Left ventricle myocardium superior (tissue), 1 donor: ENCODE results near the gene MISFA. TPM values are rescaled to one million over a fixed set of nuclear protein-coding genes. Genes with fewer than 3 reads are reported as not detected.
"Not testable (repeated sequence)": the region's sequence is repeated elsewhere in the genome, so short reads cannot be mapped to it uniquely, and the experiment has no call there.

Source experiments
- ATAC-seq: fragments of 200-7000 bp; cut with Tn5 transposase; one replicate; pipeline ENCODE4 v1.9.1; 2020; ENCODE audit warnings: mild to moderate bottlenecking, moderate library complexity
- DNase-seq: peaks from one replicate; pipeline ENCODE4 v3.0.0-alpha.2; 2020
- intact Hi-C: fragments of 100-400 bp; cut with micrococcal nuclease; formaldehyde crosslinking; loops from one replicate; pipeline ENCODE4 v1.11.0; 2022
- total RNA-seq: library from RNA; stranded (reverse); fragmentation: NEBNext Ultra II Directional; extraction: Animal tissue kit (Norgen Biotek cat#: 25700); gene quantifications from one replicate; pipeline ENCODE4 v1.2.1, GENCODE V29; 2021
- donor health status: DM: no; HTN: yes; CAD: no; lungs with severe emphysema.

The MISFA gene
- total RNA-seq, 1 donor from 2014 or later = 10.3 TPM

DNA sequence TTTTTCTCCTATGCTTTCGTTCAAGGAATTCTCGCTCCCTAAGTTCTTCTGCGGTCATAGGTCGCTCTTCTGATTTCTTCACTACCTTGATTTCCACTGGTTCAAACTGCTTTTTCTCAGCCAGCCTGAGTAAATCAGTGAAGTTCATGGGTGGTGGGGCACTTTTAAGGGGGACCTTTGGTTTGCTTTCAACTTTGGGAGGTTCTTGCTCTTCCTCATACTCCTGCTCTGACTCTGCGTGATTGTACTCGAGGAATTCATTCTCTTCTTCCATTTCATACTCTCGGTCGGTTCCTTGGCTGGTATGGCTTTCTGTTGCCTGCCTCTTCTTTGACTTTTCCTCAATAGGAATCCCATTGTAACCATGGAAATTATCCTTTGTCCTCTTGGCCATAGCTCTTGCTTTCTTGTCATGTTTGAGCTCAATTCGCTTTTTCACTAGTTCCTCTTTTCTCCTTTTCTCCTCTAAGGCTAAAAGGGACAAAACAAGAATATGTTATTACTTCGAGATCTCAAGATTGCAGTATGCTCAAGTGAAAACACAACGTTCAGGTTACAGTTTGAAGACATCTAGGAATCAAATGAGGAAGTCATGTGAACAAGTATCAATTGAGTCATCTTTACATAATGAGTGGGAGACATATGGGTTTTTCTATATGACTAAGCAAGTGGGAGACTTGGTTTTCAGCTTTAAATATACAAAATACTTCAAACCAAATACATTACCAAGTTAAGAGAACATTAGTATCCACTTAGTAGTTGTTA, 16.2 kb downstream of the MISFA start:
- intact Hi-C loops = no loop called here
- no peak for ATAC-seq
- DNase-seq = no peak

DNA sequence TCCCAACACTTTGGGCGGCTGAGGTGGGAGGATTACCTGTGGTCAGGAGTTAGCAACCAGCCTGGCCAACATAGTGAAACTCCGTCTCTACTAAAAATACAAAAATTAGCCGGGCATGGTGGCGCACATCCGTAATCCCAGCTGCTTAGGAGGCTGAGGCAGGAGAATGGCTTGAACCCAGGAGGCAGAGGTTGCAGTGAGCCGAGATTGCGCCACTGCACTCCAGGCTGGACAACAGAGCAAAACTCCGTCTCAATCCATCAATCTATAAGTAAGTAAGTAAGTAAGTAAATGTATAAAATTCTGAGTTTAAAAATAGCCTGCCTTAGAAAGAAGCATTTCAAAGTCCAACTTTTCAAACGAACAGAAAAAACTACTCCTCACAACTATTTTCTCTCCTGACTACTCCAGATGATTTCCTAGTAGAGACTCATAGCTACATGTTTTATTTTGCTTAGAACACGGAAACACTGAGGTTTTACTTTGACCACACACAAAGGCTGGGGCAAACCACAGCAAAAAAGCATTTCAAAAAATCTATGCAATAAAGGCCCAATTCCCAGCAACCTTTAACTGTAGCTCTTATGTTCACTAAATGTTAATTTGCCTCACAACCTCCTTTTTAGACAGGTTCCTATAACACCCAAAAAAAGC, 18.2 kb downstream of the MISFA start:
- intact Hi-C loops = no loop called here
- DNase-seq = no peak
- no peak for ATAC-seq

DNA sequence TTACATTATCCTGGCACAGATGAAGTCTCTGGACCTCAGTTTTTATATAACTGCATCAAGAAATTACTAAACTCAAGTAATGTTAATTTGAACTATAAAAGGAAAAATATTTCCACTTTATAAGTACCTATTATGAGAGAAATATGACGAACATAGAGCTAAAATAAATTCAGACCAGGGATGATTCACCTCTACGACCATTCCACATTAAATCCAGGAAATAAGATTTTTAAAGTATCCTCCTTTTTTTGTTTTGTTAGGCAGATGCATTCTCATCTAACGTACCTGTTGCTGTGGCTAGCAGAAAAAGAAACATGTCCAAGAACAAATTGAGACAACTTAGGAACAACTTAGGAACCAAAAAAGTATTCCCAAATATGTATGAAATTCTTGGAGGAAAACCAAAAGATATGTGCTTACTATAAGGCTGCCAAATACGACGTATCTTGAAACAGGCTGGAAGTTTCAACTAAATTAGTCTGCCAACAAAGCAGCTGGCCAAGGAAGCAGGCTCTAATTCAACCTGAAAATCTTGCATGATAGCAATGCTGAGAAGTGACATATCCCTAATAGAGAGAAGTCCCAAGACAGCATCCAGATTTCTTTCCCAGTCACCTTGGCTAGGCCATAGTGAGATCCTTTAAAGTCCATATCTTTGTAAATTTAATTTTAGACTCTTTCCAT, 18.9 kb downstream of the MISFA start:
- no peak for DNase-seq
- ATAC-seq = peak; percentile 65
- intact Hi-C loops = no loop called here

DNA sequence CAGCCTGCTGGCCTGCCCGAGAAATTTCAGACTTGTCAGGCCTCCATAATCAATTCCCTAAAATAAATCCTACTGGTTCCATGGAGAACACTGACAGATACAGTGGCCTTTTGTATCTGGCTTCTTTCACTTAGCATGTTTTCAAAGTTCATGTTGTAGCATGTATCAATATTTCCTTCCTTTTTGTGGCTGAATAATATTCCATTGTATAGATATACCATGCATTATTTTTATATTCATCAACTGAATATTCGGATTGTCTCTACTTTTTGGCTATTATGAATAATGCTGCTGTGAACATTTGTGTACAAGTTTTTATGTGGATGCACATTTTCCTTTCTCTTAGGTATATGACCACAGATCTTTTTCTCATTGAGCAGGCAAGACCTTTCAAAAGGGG, 24.1 kb downstream of the MISFA start:
- intact Hi-C loops = no loop called here
- DNase-seq = no peak
- no peak for ATAC-seq

DNA sequence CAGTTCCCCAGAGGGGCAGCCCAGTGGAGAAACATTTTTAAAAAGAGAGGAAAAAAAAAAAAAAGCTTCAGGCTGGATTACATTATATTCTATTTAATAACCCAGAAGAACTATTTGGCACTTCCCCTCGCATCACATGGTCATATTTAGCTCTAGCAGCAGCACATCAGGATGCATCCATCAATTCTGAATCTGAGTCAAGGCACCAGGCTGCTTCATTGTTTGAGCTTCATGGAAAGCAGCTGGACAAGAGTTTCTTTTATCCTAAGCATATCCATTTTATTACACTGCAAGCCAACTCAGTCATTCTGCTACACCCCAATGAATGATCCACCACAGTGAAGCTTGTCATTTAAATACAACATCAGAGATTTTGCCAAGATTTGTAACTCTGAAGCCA, 24.6 kb downstream of the MISFA start:
- intact Hi-C loops = no loop called here
- no peak for ATAC-seq
- DNase-seq = no peak

DNA sequence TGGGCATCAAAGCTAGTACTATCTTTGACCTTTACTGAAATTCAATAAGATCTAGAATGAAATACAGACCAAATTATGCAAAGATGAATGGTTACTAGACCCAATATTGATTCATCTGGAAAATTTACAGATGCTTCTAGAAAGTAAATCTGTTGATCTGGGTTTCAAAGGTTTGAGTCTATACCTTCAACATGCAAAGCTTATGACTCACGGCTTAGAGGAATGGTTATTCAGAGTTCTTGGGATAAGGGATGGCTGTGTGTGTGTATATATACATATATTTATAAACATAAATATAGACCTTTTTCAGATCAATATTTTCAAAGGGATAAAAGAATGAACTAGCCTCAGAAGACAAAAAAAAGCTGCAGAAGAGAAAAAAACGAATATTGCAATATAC, 33.3 kb downstream of the MISFA start:
- no peak for ATAC-seq
- DNase-seq = no peak
- intact Hi-C loops = no loop called here

DNA sequence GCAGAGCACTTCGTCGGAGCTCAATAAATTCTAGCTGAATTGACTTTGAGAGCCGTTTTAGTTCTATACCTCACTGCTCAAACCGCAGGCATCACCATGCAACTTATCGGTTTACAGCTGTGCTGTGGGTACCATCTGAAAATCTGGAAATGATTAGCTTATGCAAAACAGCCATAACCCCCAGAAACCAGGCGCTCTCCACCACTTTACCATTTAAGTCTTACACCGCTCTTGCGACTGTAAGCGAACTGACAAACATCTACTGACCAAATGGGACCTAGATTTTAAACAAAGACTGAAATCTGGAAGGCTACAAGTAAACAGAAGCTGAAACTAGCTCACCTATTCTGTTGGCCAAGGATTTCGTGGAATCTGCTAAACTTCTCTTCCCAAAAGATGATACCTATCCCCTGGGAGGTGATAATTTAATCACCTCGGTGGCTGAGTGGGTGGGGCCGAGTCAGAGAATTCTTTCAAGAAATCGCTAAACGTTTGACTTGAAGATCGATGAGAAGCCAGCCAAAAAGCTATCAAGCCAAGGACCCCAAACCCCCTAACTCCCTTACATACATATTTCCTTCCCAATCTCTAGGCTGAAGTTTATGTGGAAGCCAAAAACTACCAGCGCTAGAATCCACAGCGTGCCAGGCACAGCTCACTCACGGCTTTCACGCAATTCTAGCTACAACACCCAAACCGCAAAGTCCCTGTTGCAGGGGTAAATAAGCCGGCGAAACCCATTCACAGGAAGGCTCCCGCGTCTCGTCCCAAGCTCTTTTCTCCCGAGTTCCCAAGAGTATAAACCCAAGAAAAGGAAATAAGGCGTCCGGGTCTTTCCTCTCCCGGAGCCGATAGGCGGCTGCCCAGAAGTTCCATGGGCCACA, 33.9 kb downstream of the MISFA start:
- ATAC-seq (no peak), DNase-seq (no peak)
- intact Hi-C loops = no loop called here

DNA sequence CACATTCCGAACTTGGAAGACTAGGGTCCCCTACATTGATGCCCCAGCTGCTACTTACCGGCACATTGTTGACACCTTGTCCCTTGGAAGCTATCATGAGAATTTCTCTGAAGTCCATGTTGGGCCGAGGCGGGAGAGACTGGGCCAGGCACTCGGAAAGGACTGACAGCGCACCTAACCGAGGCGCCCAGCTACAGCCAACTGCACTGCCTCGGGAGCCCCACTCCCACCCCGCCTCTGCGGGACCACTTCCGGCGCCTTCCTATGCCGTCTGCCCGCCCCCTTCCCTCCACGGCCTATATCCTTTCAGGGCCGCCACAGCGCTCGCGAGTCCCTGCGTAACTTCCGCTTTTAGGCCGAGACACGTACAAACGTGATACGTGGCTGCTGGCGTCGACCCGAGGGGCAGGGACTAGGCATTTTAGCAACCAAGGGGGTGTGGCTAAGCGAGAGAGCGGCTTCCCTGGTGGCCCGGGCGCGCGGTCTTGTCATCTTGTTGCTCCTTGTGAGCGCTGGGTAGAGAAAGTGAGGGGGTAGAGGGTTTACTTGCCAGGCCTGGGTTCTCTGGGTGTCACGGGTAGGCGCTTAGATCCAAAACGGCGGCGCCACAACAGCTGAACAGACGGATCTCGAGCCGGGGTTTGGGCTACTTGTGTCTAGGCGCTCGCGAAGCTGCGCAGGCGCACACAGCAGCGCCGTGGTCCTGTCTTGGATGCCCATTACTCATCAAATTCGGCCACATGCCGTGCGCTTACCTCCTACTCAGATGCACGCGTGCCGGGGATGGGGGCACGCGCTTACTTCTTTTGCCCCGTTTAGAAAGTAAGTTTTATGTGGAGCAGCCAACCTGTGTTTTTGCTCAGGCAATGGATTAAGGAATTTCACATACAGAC, 34.8 kb downstream of the MISFA start, which contains the start of gene SPTY2D1:
SPTY2D1 (minus strand) TSS at position 203 of the 893 bp plus-strand sequence; CDS start at position 118, 85 bp downstream.
- DNase-seq (peak; percentile 100), ATAC-seq (peak; percentile 100)
- intact Hi-C loops = no loop called here

DNA sequence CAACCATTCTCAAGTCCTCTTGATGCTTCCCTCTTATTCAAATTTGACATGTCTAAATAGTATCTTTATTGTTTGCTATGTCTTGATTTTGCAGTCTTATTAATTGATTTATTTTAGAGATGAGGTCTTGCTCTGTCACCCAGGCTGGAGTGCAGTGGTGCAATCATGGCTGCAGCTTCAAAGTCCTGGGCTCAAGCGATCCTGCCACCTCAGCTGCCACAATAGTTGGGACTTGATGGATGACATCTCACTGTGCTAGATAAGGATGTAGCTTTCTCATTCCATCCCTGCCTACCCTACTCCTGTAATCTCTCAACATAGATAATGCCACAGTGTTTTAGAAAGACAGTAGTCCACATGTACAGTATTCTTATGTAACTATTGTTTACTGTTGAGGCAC, 42.1 kb downstream of the MISFA start:
- ATAC-seq (no peak), DNase-seq (no peak)
- intact Hi-C loops = no loop called here

DNA sequence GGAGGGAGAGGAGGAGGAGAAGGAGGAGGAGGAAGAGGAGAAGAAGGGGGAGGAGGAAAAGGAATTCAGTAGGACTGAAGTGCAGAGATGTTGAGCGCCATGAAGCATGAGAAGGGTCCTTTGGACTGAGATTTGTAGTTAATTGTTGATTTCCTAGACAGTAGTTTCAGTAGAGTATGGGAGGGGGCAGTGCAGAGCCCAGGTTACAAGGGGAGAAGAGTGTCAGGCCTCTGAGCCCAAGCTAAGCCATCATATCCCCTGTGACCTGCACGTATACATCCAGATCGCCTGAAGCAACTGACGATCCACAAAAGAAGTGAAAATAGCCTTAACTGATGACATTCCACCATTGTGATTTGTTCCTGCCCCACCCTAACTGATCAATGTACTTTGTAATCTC, 43.4 kb downstream of the MISFA start:
- DNase-seq, intact Hi-C loops, ATAC-seq: not testable (repeated sequence)

DNA sequence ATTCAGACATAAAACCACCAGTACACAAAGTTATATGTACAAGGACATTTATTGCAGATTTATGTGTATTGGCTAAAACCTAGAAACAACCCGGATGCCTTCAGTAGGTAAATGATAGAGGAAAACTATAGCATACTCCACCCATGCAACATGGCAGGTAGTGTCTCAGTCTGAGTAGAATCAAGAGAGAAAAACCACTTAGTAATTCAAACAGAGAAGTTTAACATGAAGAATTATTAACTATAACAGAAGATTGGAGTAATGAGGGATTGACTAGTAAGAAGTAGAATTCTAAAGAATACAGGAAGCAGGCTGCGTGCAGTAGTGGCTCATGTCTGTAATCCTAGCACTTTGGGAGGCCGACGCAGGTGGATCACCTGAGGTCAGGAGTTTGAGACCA, 50.8 kb downstream of the MISFA start:
- intact Hi-C loops = no loop called here
- ATAC-seq (no peak), DNase-seq (no peak)

DNA sequence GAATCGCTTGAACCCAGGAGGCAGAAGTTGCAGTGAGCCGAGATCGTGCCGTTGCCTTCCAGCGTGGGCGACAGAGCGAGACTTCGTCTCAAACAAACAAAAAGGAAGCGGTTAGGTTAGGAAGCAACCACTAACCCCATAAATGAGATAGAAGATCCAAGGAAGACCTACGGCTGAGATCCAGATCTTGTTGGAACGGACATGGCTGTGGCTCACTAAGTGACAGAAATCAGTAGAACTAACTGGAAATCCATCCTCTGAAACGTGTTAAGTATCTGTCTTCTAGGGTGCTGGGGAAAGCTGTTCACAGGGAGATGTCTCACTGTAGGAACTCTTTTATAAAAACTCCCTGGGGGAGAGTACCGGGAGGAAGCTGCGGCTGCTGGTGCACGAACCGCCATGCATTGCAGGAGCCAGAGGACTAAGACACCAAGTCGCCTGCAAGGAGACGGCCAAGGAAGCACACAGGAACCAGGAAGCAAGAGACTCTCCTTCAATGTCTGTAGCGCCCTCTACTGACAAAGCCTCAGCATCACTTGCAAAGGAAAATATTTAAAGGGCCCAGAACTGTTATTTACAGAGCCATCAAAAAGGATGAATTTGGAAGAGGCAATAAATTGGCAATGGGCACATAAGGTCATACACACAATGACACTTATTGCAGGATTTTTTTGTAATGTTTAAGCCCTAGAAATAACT, 51.4 kb downstream of the MISFA start:
- ATAC-seq (peak; percentile 40), DNase-seq (no peak)

More for the DNA sequence above, 51.4 kb downstream of the MISFA start:
- intact Hi-C loops = no loop called here

Other genes with a start within 250 kb of the MISFA start
- gene LDHA, start 205.2 kb upstream of the MISFA start, total RNA-seq = 332 TPM
- gene LDHC, start 187.5 kb upstream of the MISFA start, total RNA-seq = not detected
- not detected for gene LDHAL6A, start 143.9 kb upstream of the MISFA start, total RNA-seq
- gene TSG101, start 72.8 kb upstream of the MISFA start, total RNA-seq = 63.3 TPM
- gene UEVLD, start 11.1 kb upstream of the MISFA start, total RNA-seq = 18.5 TPM
- 9.4 TPM for gene SPTY2D1, start 34.6 kb downstream of the MISFA start, total RNA-seq
- 4.5 TPM for gene TMEM86A, start 99.0 kb downstream of the MISFA start, total RNA-seq
- gene IGSF22, start 126.4 kb downstream of the MISFA start, total RNA-seq = 0.94 TPM
- 1.2 TPM for gene PTPN5, start 192.0 kb downstream of the MISFA start, total RNA-seq